Activated CD4-positive, alpha-beta T cell treated with anti-CD3 and anti-CD28 coated beads, Interleukin-2, amount 50 U/mL, for 16 hours (primary cell): ENCODE measurements around the gene FBXO17.
"Not testable (repeated sequence)": the region's sequence is repeated elsewhere in the genome, so short reads cannot be mapped to it uniquely, and the experiment has no call there.

Experiments used
- DNase-seq: peaks from one replicate; pipeline ENCODE4 v3.0.0-alpha.2; 2020

The FBXO17 gene

DNA sequence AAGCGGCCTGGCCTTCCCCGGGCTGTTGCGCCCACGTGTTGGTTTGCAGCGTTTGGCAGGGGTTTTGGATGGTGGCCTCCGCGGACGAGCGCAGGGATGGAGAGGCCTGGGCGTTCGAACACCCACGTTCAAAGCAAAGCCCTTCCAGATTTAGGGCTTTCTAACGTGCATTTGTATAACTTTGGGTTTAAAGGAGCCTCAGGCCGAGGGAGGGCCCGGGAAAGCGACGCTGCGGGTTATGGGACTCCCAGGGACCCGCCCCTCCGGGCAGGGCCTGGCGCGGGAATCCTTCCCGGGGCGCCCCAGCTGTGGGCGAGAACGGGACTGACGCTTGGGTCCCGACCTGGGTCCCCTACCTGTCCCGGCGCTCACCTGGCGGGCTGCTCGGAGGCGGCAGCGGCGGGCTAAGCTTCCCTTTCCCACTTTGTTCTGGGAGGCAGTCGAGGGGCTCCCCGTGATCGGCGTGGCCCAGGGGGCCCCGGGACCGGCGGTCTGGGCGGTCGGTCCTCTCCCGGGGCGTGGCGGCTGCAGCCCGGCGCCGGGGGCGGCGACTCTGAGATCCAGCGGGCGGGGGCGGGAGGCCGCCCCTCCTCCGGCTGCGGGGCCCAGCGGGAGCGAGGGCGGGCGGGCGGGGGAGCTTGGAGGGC lies at the start of gene FBXO17:
FBXO17 (minus strand) TSS at position 529 of the 647 bp plus-strand sequence. CDS start 25,423 bp downstream, outside the sequence.
- no peak for DNase-seq

DNA sequence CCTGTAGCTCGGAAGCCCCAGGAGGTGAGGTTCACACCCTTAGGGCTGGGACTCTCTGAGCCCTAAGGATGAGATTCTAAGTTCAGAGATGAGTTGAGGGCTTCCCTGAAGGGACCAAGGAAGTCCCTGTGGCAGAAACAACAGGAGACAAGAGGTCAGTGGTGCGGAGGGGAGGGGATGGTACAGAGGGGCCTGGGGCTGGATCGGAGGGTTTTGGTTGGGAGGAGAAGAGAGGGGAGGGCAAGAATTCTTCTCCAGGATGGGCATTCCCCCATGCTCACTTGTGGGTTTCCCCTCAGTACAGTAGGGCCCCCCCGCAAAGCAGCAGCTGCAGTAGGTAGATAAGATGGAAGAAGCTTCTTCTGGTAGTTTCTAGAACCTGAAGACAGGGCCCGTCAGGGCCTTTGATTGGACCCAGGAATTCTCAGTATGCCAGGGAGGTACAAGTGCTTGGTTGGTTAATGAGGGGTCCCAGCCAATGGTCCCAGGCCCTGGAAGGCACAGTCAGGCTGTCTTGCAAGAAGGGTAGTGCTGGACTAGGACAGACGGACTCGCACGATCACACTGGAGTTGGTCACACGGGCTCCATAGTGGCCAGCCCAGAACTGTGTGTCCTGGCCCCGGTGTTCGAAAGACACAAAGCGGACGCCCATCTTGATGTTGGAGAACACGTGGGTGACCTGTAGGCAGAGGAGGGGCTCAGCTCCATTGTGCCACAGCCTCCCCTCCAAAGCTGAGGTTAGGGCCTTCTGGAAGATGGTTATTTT lies 49.5 kb upstream of the FBXO17 start:
- DNase-seq: no peak

DNA sequence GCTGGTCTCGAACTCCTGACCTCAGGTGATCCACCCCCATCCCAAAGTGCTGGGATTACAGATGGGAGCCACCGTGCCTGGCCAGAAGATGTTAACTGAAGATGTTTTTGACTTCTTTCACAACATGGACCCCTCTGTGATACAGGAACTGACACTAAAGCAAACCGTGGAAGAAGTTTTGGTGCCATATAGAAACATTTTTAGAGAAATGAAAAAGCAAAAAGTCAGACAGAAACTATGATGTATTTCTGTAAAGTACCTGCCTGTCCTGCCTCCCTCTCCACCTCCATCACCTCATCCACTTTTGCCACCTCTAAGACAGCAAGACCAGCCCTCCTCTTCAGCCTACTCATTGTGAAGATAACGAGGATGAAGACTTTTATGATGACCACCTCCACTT lies 45.5 kb upstream of the FBXO17 start:
- DNase-seq: no peak

- DNase-seq: no peak
These were observed 42.1 kb upstream of the FBXO17 start for GRCh38 chr19:39017646-39018045.

- DNase-seq: no peak
These were observed 41.5 kb upstream of the FBXO17 start for GRCh38 chr19:39017026-39017425.

- DNase-seq: no peak
These were observed 38.5 kb upstream of the FBXO17 start for GRCh38 chr19:39014037-39014436.

DNA sequence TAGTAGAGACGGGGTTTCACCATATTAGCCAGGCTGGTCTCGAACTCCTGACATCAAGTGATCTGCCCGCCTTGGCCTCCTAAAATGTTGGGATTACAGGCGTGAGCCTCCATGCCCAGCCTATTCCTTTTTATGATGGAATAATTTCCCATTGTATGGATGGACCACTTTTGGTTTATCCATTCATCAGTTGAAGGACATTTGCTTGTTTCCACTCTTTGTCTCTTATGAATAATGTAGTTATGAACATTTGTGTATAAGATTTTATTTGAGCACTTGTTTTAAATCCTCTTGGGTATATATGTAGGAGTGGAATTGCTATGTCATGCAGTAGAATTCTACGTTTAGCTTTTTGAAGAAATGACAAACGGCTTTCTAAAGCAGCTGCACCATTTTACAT lies 33.5 kb upstream of the FBXO17 start:
- DNase-seq: no peak

GRCh38 chr19:39008137-39008536 lies 32.6 kb upstream of the FBXO17 start:
- DNase-seq: no peak

DNA sequence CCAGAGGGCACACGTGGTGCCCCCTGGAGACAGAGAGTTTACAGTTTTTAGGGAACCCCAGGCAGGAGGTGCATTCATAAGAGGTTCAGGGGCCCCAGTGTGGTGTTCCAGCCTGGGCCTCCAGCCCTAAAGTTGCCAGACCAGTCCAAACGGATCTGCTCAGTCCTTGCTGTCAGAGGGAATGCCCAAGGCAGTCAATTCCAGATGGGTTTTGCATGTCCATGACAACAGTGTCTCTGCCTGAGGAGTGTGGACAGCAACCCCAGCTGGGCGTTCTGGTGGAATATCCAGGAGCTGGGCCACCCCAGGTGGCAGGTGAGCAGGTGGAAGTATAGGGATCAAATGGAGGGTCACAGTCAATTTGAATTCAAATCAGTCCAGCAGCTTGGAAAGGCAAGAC lies 31.6 kb upstream of the FBXO17 start:
- no peak for DNase-seq

DNA sequence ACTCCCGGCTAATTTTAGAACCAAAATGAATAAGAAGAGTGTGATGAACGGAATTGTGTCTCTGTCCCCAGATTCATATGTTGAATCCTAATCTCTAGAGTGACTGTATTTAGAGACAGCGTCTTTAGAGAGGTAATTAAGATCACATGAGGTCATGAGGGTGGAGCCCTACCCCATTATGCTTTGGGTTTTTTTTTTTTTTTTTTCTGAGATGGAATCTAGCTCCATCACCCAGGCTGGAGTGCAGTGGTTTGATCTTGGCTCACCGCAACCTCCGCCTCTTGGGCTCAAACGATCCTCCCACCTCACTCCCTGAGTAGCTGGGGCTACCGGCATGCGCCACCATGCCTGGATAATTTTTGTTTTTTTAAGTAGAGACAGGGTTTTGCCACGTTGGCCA lies 28.9 kb upstream of the FBXO17 start:
- DNase-seq: no peak

GRCh38 chr19:39003796-39004195 lies 28.3 kb upstream of the FBXO17 start:
- no peak for DNase-seq

DNA sequence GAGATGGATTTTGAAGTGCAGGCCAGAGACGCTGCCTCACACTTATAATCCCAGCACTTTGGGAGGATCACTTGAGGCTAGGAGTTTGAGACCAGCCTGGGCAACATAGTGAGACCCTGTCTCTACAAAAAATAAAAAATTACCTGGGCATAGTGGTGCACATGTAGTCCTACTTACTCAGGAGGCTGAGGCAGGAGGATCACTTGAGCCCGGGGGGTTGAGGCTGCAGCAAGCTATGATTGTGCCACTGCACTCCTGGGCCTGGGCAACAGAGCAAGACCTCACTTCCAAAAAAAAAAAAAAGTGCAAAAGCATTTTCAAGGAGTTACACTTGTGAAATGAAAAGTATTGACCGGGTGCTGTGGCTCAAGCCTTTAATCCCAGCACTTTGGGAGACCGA lies 27.6 kb upstream of the FBXO17 start:
- DNase-seq: no peak

DNA sequence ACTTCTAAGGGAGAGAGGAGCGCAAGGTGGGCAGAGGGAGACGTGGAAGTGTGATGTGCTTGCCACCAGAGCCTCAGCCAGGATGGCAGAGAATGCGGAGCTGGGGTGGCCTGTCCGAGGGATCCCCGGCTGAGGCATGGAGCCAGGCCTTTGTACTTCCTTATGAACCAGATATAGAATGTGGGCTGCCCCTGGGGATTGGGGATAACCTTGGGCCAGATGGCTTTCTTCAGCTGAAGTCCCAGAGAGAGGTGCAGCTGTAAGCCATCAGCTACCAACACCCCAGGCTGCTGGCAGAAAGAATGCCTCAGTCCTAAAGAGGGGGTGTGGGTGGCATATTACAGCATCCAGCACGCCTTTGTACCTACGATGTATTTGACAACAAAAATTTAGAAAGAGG lies 25.5 kb upstream of the FBXO17 start:
- DNase-seq: no peak

DNA sequence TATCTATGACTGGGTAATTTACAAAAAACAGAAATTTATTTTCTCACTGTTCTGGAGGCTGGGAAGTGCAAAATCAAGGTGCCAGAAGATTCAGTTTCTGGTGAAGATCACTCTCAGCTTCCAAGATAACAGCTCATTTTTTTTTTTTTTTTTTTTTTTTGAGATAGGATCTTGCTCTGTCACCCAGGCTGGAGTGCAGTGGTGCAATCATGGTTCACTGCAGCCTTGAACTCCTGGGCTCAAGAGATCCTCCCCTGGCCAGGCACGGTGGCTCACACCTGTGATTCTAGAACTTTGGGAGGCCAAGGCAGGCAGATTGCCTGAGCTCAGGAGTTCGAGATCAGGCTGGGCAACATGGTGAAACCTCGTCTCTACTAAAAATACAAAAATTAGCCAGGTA lies 22.0 kb upstream of the FBXO17 start:
- DNase-seq: not testable (repeated sequence)

DNA sequence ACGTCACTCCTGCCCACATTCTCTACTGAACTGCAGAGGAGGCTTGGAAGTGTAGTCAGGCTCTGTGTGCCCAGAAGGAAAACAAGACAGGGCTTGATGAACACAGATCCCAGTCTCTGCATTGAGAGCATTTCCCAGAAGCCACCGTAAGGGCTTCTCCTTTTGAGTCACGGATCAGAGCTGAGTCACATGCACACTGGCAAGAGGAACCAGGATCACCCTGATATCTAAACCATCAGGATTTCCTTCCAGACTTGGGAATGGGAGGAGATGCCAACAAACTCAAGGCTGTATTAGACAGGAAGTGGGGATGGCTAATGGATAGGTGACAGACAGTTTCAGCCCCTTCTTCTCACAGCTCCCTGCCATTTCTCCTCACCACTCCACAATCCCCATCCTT lies 17.7 kb upstream of the FBXO17 start:
- DNase-seq: peak; percentile 20

DNA sequence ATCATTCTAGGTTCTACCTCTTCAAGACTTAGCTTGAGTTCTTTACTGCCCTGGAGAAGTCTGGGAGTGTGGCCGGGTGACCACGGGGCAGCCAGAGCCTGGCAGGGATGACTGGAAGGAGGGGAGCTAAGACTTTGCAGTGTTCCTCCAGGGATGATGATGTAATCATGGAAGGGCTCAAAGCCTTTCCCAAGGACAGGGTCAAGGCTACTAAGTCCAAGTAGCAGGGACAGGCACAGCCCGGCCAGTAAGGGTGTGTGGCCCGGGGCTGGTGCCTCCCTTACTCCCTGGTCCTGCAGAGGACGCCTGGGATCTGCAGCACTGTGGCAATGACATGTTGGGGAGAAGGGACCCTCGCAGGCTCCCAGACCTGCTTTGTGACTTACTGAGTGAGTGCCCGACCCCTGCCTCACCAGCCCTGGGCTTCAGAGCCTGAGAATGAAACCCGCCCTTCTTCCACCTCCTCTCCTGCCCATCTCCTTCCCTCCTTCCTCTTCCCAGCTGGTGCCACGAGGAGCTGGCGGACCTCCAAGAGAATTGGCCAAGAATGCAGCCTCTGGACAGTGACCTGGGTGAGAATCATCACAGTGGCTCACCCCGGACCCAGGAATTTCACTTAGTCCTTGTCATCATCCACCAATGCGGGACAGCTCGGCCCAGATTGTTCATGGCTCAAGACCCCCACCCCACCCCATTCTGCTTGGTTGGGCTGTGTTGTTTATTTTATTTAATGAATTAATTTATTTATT lies 15.6 kb upstream of the FBXO17 start:
- no peak for DNase-seq

DNA sequence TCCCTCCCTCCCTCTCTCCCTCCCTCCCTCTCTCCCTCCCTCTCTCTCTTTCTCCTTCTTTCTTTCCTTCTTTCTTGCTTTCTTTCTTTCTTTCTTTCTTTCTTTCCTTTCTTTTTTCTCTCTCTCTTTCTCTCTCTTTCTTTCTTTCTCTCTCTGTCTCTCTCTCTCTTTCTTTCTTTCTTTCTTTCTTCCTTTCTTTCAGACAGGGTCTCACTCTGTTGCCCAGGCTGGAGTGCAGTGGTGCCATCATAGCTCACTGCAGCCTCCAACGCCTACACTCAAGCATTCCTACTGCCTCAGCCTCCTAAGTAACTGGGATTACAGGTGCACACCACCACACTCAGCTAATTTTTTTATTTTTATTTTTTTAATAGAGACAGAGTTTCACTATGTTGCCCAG lies 14.1 kb upstream of the FBXO17 start:
- not testable (repeated sequence) for DNase-seq

DNA sequence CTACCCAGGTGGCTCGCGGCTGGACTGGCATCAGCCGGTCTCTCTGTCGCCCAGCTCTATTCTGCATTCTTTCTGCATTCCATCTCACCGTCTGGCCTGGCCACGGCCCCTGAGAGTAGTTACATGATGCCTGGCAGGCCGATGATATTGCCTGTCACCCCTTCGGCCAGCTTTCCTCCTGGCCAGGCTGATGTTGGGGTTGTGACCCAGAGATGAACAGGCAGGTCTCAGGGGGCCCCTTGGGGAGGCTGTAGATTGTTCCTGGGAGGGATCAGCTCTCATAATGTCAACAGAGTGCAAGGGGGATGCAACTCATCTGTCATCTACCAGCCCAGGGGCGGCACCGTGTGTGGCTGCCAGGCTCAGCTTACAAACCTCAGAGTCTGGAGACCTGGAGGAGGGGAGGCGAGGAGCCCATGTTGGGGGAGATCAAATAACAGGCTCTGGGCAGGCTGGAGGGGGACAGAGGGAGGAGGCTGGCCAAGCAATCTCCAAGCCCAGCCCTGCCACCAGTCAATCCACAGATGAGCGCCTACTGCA lies 13.6 kb upstream of the FBXO17 start:
- no peak for DNase-seq

GRCh38 chr19:38988627-38989026 lies 13.1 kb upstream of the FBXO17 start:
- DNase-seq: not testable (repeated sequence)

- not testable (repeated sequence) for DNase-seq
These were observed 12.2 kb upstream of the FBXO17 start for GRCh38 chr19:38987745-38988144.

GRCh38 chr19:38985262-38985661 lies 9.7 kb upstream of the FBXO17 start:
- DNase-seq: no peak

- no peak for DNase-seq
These were observed 5.2 kb upstream of the FBXO17 start for GRCh38 chr19:38980583-38981374.

GRCh38 chr19:38979812-38980211 lies 4.3 kb upstream of the FBXO17 start:
- DNase-seq: no peak
